ENCODE results near the gene POPDC2.

Gene POPDC2

GRCh38 chr3:119632216-119632615 is 28.2 kb downstream of the POPDC2 start:
- H3K4me3 ChIP-seq (ENCODE audit: low read depth, low read length), result no peak overlapping the region
- TF ChIP-seq CTCF (IDR thresholded peaks at IDR 0.05; ENCODE audit: borderline replicate concordance, insufficient read depth, low read depth, low read length), result no peak

- TF ChIP-seq CTCF (IDR thresholded peaks at IDR 0.05; ENCODE audit: borderline replicate concordance, insufficient read depth, low read depth, low read length), result no peak
- no peak overlapping the region for H3K4me3 ChIP-seq (ENCODE audit: low read depth, low read length)
These were observed 28.9 kb downstream of the POPDC2 start for GRCh38 chr3:119631516-119631915.

GRCh38 chr3:119630880-119631329 is 29.5 kb downstream of the POPDC2 start:
- TF ChIP-seq CTCF (IDR thresholded peaks at IDR 0.05; ENCODE audit: borderline replicate concordance, insufficient read depth, low read depth, low read length), result no peak
- H3K4me3 ChIP-seq (ENCODE audit: low read depth, low read length), result no peak overlapping the region

- no peak for TF ChIP-seq CTCF (IDR thresholded peaks at IDR 0.05; ENCODE audit: borderline replicate concordance, insufficient read depth, low read depth, low read length)
- no peak overlapping the region for H3K4me3 ChIP-seq (ENCODE audit: low read depth, low read length)
These were observed 30.1 kb downstream of the POPDC2 start for GRCh38 chr3:119630128-119630879.

- TF ChIP-seq CTCF (IDR thresholded peaks at IDR 0.05; ENCODE audit: borderline replicate concordance, insufficient read depth, low read depth, low read length), result no peak
- peak overlapping the region; percentile 29 for H3K4me3 ChIP-seq (ENCODE audit: low read depth, low read length)
These were observed 31.5 kb downstream of the POPDC2 start for GRCh38 chr3:119628816-119629445.

GRCh38 chr3:119628390-119628789 is 32.0 kb downstream of the POPDC2 start:
- peak overlapping the region; percentile 29 for H3K4me3 ChIP-seq (ENCODE audit: low read depth, low read length)
- no peak for TF ChIP-seq CTCF (IDR thresholded peaks at IDR 0.05; ENCODE audit: borderline replicate concordance, insufficient read depth, low read depth, low read length)

GRCh38 chr3:119627461-119627860 is 32.9 kb downstream of the POPDC2 start:
- no peak overlapping the region for H3K4me3 ChIP-seq (ENCODE audit: low read depth, low read length)
- no peak for TF ChIP-seq CTCF (IDR thresholded peaks at IDR 0.05; ENCODE audit: borderline replicate concordance, insufficient read depth, low read depth, low read length)
